Mucosa of rectum (tissue), 2 donors: ENCODE measurements around the gene IRF8.

Experiments used
- H3K27ac ChIP-seq, 2 donors: one replicate each; pipeline ENCODE4 v1.7.0; 2013; ENCODE audit warnings: inconsistent platforms in 2 of 2, low read depth in 2 of 2, low read length in 2 of 2
- H3K27me3 ChIP-seq, 2 donors: one replicate each; pipeline ENCODE4 v1.7.0; 2013; ENCODE audit warnings: low read length in 2 of 2; ENCODE audit not compliant: control insufficient read depth in 2 of 2, insufficient read depth in 2 of 2
- H3K36me3 ChIP-seq, 2 donors: one replicate each; pipeline ENCODE4 v1.7.0; 2013; ENCODE audit warnings: low read length in 2 of 2; ENCODE audit not compliant: control insufficient read depth in 2 of 2, insufficient read depth in 2 of 2
- H3K4me1 ChIP-seq, 2 donors: one replicate each; pipeline ENCODE4 v1.7.0; 2013; ENCODE audit warnings: low read length in 2 of 2, mild to moderate bottlenecking in 1 of 2; ENCODE audit not compliant: control insufficient read depth in 2 of 2, insufficient read depth in 2 of 2
- H3K4me3 ChIP-seq, 2 donors: one replicate each; pipeline ENCODE4 v1.7.0; 2013; ENCODE audit warnings: low read length in 2 of 2
- H3K9ac ChIP-seq, 2 donors: one replicate each; pipeline ENCODE4 v1.7.0; 2013; ENCODE audit warnings: low read length in 2 of 2, low read depth in 1 of 2, mild to moderate bottlenecking in 1 of 2
- H3K9me3 ChIP-seq, 2 donors: one replicate each; pipeline ENCODE4 v1.7.0; 2013; ENCODE audit warnings: low read length in 2 of 2; ENCODE audit not compliant: control insufficient read depth in 2 of 2
- donor health status: healthy.
- donor health status: Normal muscosa, but diverticular disease.

Gene IRF8

DNA sequence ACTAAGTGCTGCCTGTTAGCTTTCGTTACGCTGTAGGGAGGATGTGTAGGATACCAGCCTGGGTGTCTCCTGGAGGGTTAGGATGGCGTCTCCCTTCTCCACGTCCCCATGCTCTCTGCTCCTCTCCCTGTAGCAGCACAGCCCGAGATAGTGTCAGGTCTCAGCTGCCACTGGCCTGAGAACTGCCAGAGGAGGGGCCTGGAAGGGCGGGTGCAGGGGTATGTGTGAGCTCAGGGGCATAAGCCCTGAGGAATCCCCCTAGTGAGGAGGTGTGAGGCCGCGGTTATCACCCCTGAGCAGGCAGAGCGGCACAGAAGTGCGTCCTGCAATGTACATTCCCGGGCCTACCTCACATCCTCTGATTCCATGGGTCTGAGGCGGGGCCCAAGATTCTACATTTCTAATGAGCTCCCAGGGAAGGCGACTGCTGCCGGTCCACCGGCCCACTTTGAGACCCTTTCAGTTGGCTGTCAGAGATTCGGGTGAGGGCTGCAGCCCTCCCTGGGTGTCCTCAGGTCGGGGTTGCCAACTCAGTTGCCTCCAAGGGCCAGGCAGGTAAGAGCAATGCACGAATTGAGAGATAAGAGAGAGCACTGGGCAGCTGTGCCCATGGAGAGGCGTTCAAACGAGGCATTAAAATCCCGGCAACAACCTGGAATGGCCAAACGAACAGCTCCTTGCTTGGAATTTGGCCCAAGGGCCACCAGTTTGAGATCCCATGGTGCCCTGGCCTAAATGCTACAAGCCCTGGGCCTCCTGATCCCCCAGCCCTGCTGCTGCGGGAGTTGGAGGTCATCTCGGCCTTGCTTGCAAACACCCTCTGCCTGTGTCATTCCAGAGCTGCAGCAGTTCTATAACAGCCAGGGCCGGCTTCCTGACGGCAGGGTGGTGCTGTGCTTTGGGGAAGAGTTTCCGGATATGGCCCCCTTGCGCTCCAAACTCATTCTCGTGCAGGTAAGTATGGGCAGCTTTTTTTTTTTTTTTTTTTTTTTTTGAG lies 20.6 kb downstream of the IRF8 start:
- Histone ChIP-seq H3K4me1 (peaks cover 16 to 18% of the 10 kb centered on the region in 2 donors), H3K9ac (no peak overlapping the region), H3K27ac (no peak overlapping the region), H3K4me3 (no peak overlapping the region), H3K9me3 (no peaks in the 10 kb centered on the region), H3K36me3 (peaks cover 17 to 38% of the 10 kb centered on the region in 2 donors), H3K27me3 (no peaks in the 10 kb centered on the region)

DNA sequence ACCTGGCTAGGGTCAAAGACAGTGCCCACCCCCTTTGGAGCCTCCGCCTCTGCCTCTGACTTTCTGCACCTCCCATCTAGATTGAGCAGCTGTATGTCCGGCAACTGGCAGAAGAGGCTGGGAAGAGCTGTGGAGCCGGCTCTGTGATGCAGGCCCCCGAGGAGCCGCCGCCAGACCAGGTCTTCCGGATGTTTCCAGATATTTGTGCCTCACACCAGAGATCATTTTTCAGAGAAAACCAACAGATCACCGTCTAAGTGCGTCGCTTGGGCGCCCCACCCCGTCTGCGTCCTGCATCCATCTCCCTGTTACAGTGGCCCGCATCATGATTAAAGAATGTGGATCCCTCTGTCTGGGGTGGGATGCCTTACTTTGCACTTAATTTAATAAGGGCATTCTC lies 22.1 kb downstream of the IRF8 start:
- Histone ChIP-seq H3K4me3 (no peak overlapping the region), H3K27ac (no peak overlapping the region), H3K9ac (no peak overlapping the region), H3K9me3 (no peaks in the 10 kb centered on the region), H3K36me3 (peaks cover 17 to 33% of the 10 kb centered on the region in 2 donors), H3K4me1 (peaks cover 10 to 12% of the 10 kb centered on the region in 2 donors), H3K27me3 (no peaks in the 10 kb centered on the region)

DNA sequence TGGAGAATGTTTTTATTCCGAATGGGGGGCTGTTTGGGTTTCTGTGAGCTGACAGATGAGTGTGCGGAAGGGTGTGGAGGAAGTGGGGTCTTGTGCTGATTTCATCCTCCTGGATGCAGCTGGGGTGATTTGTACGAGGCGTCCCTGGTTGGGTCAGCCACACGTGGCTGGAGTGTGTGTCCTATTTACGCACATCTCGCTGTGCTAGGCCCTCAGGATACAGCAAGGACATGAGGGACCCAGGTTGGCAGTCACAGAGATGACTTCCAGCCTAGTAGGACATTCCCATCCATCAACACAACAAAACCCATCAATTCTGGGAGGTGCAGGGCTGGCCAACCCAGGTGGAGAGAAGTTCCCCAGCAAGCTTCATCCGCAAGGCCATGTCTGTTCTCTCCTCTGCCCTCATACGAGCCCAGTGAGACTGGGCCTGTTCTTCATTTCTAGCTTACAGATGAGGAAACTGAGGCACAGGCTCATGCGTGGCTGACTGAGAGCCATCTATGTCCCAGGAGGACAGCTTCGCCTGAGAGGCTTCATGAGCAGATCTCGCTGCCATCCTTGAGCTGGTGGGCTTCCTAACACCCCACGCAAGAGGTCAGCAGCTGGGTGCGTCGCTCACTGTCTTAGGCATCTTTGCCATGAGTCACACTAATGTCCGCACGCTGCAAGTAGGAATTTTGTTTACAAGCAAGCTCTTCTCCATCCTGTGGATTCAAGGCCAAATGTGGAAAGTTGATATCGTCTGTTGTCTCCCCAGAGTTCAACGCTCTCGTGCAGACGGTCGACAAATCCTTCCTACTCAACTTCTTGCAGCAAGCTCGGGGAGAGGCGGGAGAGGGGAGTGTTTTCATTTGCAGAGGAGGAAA lies 24.4 kb downstream of the IRF8 start:
- no peaks in the 10 kb centered on the region for H3K4me1 ChIP-seq
- H3K4me3 ChIP-seq: no peak overlapping the region
- no peaks in the 10 kb centered on the region for H3K27me3 ChIP-seq
- no peaks in the 10 kb centered on the region for H3K9me3 ChIP-seq
- peak overlapping the region; percentile 57 to 67 for H3K27ac ChIP-seq
- no peak overlapping the region for H3K9ac ChIP-seq
- H3K36me3 ChIP-seq: peaks cover 15 to 27% of the 10 kb centered on the region in 2 donors

DNA sequence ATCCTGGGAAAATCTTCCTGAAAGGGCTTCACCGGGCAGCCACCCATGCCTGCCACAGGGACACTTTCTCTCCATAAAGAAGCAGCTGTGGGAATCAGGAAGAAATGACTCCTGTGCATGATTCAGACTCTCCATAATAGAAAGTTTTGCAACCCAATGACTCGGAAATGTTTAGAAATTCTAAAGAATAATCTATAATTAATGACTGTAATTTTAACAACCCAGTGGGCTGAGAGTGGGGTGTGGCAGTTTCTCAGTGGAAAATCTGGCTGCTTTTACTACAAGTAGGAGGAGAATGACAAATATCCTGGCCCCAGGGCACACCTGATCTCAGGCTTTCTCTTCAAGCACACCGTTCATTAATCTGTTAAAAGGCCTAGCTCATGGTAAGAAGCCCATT lies 25.7 kb downstream of the IRF8 start:
- no peaks in the 10 kb centered on the region for H3K9me3 ChIP-seq
- H3K27me3 ChIP-seq: no peaks in the 10 kb centered on the region
- H3K36me3 ChIP-seq: peaks cover 6 to 17% of the 10 kb centered on the region in 2 donors
- no peak overlapping the region for H3K4me3 ChIP-seq
- no peak overlapping the region for H3K9ac ChIP-seq
- no peaks in the 10 kb centered on the region for H3K4me1 ChIP-seq
- peak overlapping the region in 1 of 2 donors; percentile 48 for H3K27ac ChIP-seq

DNA sequence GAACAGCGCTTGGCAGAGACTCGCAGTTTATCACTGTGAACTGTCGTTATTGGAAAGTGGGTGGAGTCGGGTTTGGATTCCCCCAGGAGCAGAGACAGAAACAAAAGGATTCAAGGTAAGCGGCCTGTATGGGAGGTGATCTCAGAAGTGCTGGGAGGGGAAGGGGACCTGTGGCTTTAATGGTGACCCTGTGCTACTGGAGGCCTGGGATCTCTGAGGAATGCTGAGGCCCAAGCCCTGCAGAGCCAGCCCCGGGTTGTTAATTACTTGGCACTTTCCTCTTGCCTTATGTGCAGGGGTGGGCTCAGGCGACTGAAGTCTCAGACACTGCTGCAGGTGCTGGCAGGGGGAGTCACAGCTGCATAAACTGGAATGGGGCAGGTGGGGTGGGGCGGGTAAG lies 27.4 kb downstream of the IRF8 start:
- Histone ChIP-seq H3K36me3 (peaks cover 3 to 5% of the 10 kb centered on the region in 2 donors), H3K4me1 (no peaks in the 10 kb centered on the region), H3K27ac (no peak overlapping the region), H3K4me3 (no peak overlapping the region), H3K9me3 (no peaks in the 10 kb centered on the region), H3K27me3 (no peaks in the 10 kb centered on the region), H3K9ac (no peak overlapping the region)

DNA sequence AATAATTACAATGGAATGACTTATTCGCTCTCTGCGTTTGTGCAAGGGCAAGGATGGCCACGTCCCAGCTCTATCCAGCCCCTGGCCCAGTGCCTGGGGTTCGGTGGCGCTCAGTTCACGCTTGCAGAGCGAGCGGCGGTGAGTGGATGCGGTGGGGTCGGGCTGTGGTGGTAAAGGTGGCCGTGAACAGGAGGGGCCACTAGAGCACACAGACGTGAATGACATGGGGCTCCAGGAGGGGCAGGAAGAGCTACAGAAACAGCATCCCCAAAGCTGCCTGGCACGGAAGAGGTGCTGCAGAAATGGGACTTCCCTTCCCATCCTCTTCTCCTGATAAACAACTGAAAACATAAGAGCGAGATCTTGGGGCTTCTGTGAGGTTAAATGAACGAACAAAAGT lies 28.4 kb downstream of the IRF8 start:
- H3K4me3 ChIP-seq: no peak overlapping the region
- H3K9me3 ChIP-seq: no peaks in the 10 kb centered on the region
- no peaks in the 10 kb centered on the region for H3K27me3 ChIP-seq
- no peak overlapping the region for H3K27ac ChIP-seq
- no peak overlapping the region for H3K9ac ChIP-seq
- H3K4me1 ChIP-seq: no peaks in the 10 kb centered on the region
- no peaks in the 10 kb centered on the region for H3K36me3 ChIP-seq

DNA sequence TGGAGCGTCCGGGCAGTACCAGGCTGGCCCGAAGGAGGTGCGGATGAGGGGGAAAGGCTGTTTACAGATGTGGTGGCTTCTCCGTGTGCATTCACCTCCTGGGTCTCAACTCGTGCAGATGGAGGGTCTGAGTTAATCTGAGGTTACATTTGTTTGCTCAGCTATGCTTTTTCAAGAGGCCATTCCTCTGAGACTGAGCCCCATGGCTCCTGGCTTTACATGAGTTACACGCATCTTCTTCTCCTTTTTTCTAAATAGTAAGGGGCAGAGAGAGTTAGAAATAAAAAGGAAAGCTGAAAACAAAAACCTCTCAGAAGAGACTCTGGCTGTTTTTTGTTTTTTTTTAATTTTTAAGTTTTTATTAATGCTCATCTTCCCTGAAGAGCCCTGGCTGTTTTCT lies 29.0 kb downstream of the IRF8 start:
- H3K9ac ChIP-seq: no peak overlapping the region
- H3K4me1 ChIP-seq: no peaks in the 10 kb centered on the region
- no peak overlapping the region for H3K27ac ChIP-seq
- no peaks in the 10 kb centered on the region for H3K9me3 ChIP-seq
- H3K27me3 ChIP-seq: no peaks in the 10 kb centered on the region
- no peak overlapping the region for H3K4me3 ChIP-seq
- no peaks in the 10 kb centered on the region for H3K36me3 ChIP-seq

DNA sequence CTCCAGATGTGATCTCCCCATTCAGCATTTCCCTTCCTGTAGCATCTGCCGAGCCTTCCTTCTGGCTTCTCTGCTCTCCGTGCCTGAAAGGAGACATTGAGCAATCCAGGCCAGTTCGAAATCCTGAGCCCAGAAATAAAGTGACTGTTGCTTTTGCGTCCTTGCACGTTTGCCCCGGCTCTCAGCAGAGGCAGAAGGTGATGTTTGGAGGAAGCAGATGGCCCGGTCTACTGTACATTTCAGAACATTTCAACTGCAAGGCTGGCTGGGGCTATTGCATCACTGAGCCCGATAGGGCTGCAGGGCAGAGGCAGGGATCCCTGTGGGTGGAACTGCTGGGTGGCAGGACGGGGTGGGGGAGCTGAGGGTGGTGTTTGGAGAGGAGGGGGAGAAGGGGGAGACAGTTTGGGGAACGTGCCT lies 29.4 kb downstream of the IRF8 start:
- no peaks in the 10 kb centered on the region for H3K4me1 ChIP-seq
- H3K27me3 ChIP-seq: no peaks in the 10 kb centered on the region
- H3K27ac ChIP-seq: peak overlapping the region in 1 of 2 donors; percentile 11

DNA sequence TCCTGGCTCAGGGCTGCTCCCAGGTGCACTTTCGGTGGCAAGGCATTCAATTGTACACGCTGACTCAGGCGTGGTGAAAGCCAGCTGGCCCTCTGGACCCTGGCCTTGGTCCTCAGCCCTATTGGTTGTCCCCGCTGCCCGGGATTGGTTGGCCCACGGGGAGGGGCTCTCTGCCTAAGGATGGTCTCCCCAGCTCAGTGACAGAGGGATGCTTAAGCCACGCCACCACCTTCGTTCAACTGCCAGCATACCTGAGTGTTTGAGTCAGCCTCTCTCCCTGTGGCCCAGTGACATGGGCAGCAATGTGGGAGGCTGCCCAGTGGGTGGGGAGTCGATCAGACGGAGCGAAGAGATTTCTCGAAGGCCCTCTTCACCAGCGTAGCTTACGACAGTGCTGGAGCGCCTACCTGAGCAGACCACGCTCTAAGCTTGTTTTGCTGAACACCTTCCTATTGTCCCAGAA lies 30.3 kb downstream of the IRF8 start:
- Histone ChIP-seq H3K36me3 (no peaks in the 10 kb centered on the region), H3K4me1 (no peaks in the 10 kb centered on the region), H3K27me3 (no peaks in the 10 kb centered on the region), H3K4me3 (no peak overlapping the region), H3K9me3 (no peaks in the 10 kb centered on the region), H3K9ac (no peak overlapping the region), H3K27ac (no peak overlapping the region)

More for the DNA sequence above, 29.4 kb downstream of the IRF8 start:
- H3K4me3 ChIP-seq: no peak overlapping the region
- H3K9ac ChIP-seq: no peak overlapping the region
- no peaks in the 10 kb centered on the region for H3K36me3 ChIP-seq
- H3K9me3 ChIP-seq: no peaks in the 10 kb centered on the region

DNA sequence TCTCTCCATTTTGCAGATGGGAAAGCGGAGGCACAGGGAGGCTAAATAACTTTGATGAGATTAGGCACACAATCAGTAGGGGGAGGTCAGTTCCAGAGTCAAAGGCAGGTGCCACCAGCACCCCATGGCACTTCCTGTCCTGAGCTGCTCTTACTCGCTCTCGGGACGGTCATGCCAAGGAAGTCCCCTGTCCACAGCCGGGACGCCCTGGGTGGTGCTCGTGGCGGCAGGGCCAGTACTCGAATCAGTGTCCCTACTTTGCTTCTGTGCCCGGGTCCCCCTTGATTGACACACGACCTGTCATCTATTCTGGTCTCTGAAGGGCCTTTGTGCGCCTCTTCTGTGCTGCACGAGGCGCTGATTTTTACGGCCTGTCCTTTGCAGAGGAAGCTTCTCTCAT lies 31.3 kb downstream of the IRF8 start:
- H3K9ac ChIP-seq: no peak overlapping the region
- H3K27me3 ChIP-seq: no peaks in the 10 kb centered on the region
- no peak overlapping the region for H3K4me3 ChIP-seq
- no peaks in the 10 kb centered on the region for H3K9me3 ChIP-seq
- H3K4me1 ChIP-seq: no peaks in the 10 kb centered on the region
- H3K36me3 ChIP-seq: no peaks in the 10 kb centered on the region
- no peak overlapping the region for H3K27ac ChIP-seq
